ENCODE measurements around the gene SYNCRIP.
"Not testable (repeated sequence)": the region's sequence is repeated elsewhere in the genome, so short reads cannot be mapped to it uniquely, and the experiment has no call there.

SYNCRIP gene

GRCh38 chr6:85669735-85670194 is 27.1 kb upstream of the SYNCRIP start:
- no peak for FAIRE-seq

- FAIRE-seq, result no peak
These were observed 19.6 kb upstream of the SYNCRIP start for GRCh38 chr6:85662251-85662650.

- FAIRE-seq, result no peak
These were observed 17.5 kb upstream of the SYNCRIP start for GRCh38 chr6:85660181-85660611.

- FAIRE-seq, result no peak
These were observed 7.9 kb upstream of the SYNCRIP start for GRCh38 chr6:85650606-85651005.

- FAIRE-seq, result no peak
These were observed 1.6 kb upstream of the SYNCRIP start for GRCh38 chr6:85644279-85644762.

GRCh38 chr6:85643537-85644278 is 1.0 kb upstream of the SYNCRIP start:
- FAIRE-seq, result no peak

- no peak for FAIRE-seq
These were observed 551 bp downstream of the SYNCRIP start for GRCh38 chr6:85641897-85642773.

- no peak for FAIRE-seq
These were observed 1.2 kb downstream of the SYNCRIP start for GRCh38 chr6:85641522-85641896.

GRCh38 chr6:85640821-85641220 is 1.9 kb downstream of the SYNCRIP start:
- no peak for FAIRE-seq

GRCh38 chr6:85637579-85637978 is 5.1 kb downstream of the SYNCRIP start:
- no peak for FAIRE-seq

- no peak for FAIRE-seq
These were observed 10.3 kb downstream of the SYNCRIP start for GRCh38 chr6:85632164-85632942.

- not testable (repeated sequence) for FAIRE-seq
These were observed 11.6 kb downstream of the SYNCRIP start for GRCh38 chr6:85631117-85631516.

- no peak for FAIRE-seq
These were observed 14.3 kb downstream of the SYNCRIP start for GRCh38 chr6:85628353-85628752.

GRCh38 chr6:85620308-85620707 is 22.4 kb downstream of the SYNCRIP start:
- no peak for FAIRE-seq

GRCh38 chr6:85614780-85615179 is 27.9 kb downstream of the SYNCRIP start:
- FAIRE-seq, result no peak

- no peak for FAIRE-seq
These were observed 29.8 kb downstream of the SYNCRIP start for GRCh38 chr6:85612690-85613474.

GRCh38 chr6:85610182-85610895 is 32.3 kb downstream of the SYNCRIP start:
- no peak for FAIRE-seq

GRCh38 chr6:85602100-85602499 is 40.6 kb downstream of the SYNCRIP start:
- no peak for FAIRE-seq

- FAIRE-seq, result no peak
These were observed 41.9 kb downstream of the SYNCRIP start for GRCh38 chr6:85600713-85601313.

GRCh38 chr6:85594197-85594930 is 48.3 kb downstream of the SYNCRIP start:
- no peak for FAIRE-seq
